Nucleus accumbens (tissue), 56 donors: ENCODE measurements around the gene TNFRSF12A.
"Not testable (repeated sequence)": the region's sequence is repeated elsewhere in the genome, so short reads cannot be mapped to it uniquely, and the experiment has no call there.

ENCODE experiments used
- DNase-seq, 56 donors: peaks; one replicate each; lab custom pipeline; 2025; lab: John Stamatoyannopoulos, UW

The TNFRSF12A gene

DNA sequence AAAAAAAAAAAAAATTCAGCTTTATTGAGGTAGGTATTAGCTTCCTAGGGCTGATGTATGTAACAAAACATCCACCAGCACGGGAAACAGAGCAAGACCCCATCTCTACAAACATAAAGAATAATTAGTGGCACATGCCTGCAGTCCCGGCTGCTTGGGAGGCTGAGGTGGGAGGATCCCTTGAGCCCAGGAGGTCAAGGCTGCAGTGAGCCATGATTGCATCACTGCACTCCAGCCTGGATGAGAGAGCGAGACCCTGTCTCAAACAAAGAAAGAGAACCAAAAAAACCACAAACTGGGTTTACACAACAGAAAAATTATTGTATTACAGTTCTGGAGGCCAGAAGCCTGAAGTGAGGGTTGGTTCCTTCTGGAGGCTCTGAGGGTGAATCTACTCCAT lies 22.2 kb downstream of the TNFRSF12A start:
- DNase-seq: no peak

GRCh38 chr16:3044708-3045107 lies 24.5 kb downstream of the TNFRSF12A start:
- DNase-seq: no peak

- DNase-seq: no peak
Measured at GRCh38 chr16:3045758-3046640, 25.8 kb downstream of the TNFRSF12A start, which contains the start of gene MMP25. TSS of gene MMP25 (plus strand) at chr16:3046561. CDS start at chr16:3046918, 357 bp downstream.

GRCh38 chr16:3046641-3047386 lies 26.6 kb downstream of the TNFRSF12A start:
- DNase-seq: no peak

DNA sequence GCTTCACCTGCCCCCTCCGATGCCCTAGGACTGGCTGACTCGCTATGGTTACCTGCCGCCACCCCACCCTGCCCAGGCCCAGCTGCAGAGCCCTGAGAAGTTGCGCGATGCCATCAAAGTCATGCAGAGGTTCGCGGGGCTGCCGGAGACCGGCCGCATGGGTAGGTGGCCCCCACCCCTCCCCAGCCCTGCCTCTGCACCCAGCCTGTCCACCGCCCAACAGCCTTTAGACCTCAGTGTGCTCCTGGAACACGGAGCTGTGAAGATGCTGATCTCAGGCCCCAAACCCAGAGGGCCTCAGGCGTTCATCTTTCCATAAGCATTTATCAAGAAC lies 27.2 kb downstream of the TNFRSF12A start:
- DNase-seq: no peak

GRCh38 chr16:3049921-3050481 lies 29.8 kb downstream of the TNFRSF12A start:
- DNase-seq: no peak

DNA sequence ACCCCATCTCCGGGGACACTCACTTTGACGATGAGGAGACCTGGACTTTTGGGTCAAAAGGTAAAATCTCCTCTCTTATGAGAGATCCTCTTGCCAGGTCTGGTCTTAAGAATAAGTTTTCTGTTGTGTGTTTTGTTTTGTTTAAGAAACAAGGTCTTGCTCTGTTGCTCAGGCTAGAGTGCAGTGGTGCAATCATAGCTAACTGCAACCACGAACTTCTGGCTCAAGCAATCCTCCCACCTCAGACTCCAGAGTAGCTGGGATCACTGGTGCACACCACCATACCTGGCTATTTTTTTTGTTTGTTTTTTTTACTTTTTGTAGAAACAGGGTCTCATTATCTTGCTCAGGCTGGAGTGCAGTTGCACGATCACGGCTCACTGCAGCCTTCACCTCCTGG lies 30.3 kb downstream of the TNFRSF12A start:
- no peak for DNase-seq

- DNase-seq: no peak
Measured at GRCh38 chr16:3051009-3051408, 30.8 kb downstream of the TNFRSF12A start.

GRCh38 chr16:3051494-3051893 lies 31.3 kb downstream of the TNFRSF12A start:
- DNase-seq: peak in 1 of 56 donors; percentile 5

DNA sequence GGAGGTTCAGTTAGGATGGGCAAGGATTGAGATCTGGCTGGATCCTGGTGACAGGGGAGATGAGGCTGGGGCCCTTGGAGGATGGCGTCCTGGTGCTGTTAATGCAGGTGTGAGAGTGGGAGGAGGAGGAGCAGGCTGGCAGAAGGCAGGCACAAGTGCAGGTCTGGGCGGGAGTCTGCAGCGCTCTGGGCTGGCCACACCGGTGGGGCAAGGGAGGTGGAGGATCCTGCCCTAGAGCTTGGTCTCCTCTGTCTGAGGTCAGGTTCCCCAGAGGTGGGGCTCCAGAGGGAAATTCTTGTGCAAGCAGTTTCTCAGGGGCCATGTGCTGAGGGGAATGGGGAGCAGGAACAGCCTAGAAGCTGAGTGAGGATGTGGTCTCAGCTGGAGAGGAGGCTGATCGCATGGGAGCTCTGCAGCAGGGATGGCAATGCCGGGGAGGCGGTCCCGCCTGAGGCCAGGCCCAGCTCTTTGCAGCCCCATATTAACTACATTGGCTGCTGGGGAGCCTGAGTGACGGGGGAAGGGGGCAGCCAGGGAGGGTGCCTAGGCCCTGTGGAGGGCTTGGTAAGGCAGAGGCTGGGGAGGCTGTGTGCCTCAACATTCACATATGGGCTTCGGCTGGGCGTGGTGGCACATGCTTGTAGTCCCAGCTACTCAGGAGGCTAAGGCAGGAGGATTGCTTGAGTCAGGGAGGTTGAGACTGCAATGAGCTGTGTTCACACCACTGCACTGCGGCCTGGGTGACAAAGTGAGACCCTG lies 32.6 kb downstream of the TNFRSF12A start:
- DNase-seq: not testable (repeated sequence)

DNA sequence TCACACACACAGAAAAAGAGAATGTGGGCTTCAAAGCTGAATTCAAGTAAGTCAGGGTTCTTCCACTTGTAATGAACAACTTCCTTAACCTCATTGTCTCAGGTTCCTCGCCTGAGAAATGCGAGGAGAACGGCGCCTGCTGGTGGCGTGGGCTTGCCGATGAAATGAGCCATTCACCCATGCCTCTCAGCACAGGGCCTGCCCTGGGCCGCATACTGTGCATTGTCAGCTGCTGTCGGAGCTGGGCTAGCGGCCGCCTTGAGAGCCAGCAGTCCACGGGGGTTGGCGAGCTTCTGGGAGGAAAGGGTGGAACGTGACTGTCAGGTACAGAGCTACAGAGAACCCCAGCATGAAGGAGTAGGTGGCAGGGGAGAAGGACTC lies 33.2 kb downstream of the TNFRSF12A start:
- DNase-seq: not testable (repeated sequence)

DNA sequence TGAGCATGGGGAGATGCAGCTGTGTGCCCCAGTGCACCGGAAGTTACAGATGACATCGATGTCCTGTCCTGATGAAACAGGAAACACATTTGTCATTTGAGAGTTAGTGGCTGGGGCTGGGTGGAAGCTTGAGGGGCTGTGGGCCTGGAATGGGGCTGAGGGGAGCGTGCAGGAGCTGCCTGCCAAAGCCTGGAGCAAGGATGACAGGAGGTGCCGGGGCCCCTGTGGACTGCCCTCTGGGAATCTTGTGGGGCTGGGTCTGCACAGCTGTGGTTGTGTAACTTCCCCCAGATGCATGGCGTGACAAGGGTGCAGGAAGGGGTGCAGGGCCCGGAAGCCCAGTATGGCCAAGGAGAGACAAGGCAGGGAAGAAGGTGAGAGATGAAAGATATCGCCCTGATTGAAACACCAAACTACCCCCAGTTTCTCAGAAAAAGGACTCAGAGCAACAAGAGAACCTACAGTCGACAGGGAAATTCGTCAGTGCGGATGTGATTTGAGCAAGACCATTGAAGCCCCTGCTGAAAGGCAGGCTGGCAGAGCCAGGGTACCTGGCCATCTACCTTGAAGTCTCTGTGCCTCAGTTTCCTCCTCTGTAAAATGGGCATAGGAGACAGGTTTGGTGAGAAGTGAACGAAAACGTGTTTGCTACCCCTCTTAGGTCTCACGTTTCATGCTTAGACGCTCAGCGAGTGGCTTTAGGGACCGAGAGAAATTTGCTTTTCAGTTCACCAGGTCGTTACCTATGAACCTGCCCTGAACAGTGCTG lies 35.0 kb downstream of the TNFRSF12A start:
- DNase-seq: no peak

- DNase-seq: peak in 1 of 56 donors; percentile 5
Measured at GRCh38 chr16:3055734-3056115, 35.6 kb downstream of the TNFRSF12A start.

- no peak for DNase-seq
Measured at GRCh38 chr16:3056336-3057180, 36.4 kb downstream of the TNFRSF12A start.

DNA sequence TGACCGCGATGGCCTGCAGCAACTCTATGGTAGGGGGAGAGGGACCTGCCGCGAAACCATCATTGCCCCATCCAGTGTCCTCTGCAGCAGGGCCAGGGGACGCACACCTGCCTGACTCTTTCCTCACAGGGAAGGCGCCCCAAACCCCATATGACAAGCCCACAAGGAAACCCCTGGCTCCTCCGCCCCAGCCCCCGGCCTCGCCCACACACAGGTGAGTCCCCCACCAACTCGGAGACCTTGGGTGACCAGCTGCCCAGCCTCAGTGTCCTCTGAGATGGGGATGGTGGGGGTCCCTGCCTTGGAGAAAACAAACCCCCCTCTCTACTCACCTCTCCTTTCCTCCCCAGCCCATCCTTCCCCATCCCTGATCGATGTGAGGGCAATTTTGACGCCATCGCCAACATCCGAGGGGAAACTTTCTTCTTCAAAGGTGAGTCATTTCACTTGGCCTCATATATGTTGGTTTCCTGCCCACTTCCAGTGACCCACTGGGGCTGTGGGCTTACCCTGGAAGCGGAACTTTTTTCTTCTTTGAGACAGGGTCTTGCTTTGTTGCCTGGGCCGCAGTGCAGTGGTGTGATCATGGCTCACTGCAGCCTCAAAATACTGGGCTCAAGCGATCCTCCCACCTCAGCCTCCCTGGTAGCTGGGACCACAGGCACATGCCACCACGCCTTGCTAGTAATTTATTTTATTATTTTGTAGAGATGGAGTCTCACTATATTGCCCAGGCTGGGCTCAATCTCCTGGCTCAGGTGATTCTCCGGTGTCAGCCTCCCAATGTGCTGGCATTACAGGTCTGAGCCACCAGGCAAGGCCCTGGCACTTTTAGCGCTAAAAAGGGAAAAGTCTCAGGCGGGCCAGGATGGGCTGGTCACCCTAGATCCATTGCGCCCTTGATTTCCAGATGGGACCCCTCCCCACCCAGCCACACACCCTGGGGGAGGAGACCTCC lies 37.3 kb downstream of the TNFRSF12A start:
- DNase-seq: no peak

DNA sequence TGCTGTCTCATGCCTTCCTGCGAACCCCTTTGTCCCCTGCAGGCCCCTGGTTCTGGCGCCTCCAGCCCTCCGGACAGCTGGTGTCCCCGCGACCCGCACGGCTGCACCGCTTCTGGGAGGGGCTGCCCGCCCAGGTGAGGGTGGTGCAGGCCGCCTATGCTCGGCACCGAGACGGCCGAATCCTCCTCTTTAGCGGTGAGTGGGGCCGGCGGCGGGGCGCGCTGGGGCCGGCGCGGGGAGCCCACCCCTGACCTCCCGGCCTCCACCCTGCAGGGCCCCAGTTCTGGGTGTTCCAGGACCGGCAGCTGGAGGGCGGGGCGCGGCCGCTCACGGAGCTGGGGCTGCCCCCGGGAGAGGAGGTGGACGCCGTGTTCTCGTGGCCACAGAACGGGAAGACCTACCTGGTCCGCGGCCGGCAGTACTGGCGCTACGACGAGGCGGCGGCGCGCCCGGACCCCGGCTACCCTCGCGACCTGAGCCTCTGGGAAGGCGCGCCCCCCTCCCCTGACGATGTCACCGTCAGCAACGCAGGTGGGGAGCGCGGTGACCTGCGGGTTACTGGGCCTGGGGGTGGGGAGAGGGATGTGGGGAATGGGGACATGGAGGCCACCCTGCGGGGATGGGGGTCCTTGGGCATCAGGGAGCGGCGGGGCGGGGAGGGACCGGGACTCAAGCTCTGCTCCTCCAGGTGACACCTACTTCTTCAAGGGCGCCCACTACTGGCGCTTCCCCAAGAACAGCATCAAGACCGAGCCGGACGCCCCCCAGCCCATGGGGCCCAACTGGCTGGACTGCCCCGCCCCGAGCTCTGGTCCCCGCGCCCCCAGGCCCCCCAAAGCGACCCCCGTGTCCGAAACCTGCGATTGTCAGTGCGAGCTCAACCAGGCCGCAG lies 38.2 kb downstream of the TNFRSF12A start:
- DNase-seq: peak in 28 of 56 donors; percentile 6 to 48 (median 27)
